ENCODE data around the gene SLC40A1. TPM values are rescaled to one million over a fixed set of nuclear protein-coding genes. Genes with fewer than 3 reads are reported as not detected.

SLC40A1 gene
- total RNA-seq, 2 experiments from 2014 or later, result not detected

- CTCF ChIA-PET (ENCODE audit: unreplicated experiment), result no interaction called here
- POLR2A ChIA-PET, result no interaction called here
- H3K4me3 ChIP-seq (ENCODE audit: low read depth, low read length, poor library complexity, severe bottlenecking), result no peak overlapping the region
These were observed 66.5 kb downstream of the SLC40A1 start for GRCh38 chr2:189514104-189514503.

DNA sequence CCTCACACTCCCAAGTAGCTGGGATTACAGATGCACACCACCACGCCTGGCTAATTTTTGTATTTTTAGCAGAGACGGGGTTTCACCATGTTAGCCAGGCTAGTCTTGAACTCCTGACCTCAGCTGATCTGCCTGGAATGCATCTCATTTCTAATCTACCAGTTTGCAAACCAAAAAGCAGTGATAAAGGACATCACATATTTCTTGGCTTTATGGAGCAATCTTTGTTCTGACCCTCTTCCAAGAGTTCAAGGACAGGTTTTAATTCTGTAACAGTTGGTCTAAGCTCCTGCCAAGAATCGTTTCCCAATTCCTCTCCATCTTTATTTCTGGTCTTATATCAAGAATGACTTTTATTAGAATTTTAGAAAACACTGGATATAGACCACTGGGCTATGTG, 67.7 kb downstream of the SLC40A1 start:
- CTCF ChIA-PET (ENCODE audit: unreplicated experiment), result no interaction called here
- no peak overlapping the region for H3K4me3 ChIP-seq (ENCODE audit: low read depth, low read length, poor library complexity, severe bottlenecking)
- H3K4me2 ChIP-seq (ENCODE audit: low read length), result no peak overlapping the region
- no peak for DNase-seq (ENCODE audit: low spot score)
- no peaks in the 10 kb centered on the region for H3K9me3 ChIP-seq (ENCODE audit: low read length)
- H3K9me2 ChIP-seq (ENCODE audit: insufficient read depth, low read length), result no peaks in the 10 kb centered on the region
- no peak overlapping the region for H3K27ac ChIP-seq (ENCODE audit: low read depth, low read length, poor library complexity, severe bottlenecking)
- POLR2A ChIA-PET, result interaction anchor here (1.1 kb wide), 1 partner anchor 37 kb away, joined by 3 read pairs; no protein-coding TSS in a partner anchor
- no peaks in the 10 kb centered on the region for H3K79me2 ChIP-seq (ENCODE audit: insufficient read depth, low read depth, low read length)
- no TSS peak for BruUV-seq (replicated peaks)
- no peak for TF ChIP-seq EZH2phosphoT487 (IDR thresholded peaks at IDR 0.05; ENCODE audit: borderline replicate concordance, low read depth, low read length)
- TF ChIP-seq, protein P1, sequence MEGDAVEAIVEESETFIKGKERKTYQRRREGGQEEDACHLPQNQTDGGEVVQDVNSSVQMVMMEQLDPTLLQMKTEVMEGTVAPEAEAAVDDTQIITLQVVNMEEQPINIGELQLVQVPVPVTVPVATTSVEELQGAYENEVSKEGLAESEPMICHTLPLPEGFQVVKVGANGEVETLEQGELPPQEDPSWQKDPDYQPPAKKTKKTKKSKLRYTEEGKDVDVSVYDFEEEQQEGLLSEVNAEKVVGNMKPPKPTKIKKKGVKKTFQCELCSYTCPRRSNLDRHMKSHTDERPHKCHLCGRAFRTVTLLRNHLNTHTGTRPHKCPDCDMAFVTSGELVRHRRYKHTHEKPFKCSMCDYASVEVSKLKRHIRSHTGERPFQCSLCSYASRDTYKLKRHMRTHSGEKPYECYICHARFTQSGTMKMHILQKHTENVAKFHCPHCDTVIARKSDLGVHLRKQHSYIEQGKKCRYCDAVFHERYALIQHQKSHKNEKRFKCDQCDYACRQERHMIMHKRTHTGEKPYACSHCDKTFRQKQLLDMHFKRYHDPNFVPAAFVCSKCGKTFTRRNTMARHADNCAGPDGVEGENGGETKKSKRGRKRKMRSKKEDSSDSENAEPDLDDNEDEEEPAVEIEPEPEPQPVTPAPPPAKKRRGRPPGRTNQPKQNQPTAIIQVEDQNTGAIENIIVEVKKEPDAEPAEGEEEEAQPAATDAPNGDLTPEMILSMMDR (conservative IDR thresholded peaks at IDR 0.05; ENCODE audit: low read length), result no peak
- intact Hi-C loops (cut with micrococcal nuclease; ENCODE audit: unreplicated experiment), result no loop called here
- H3K36me3 ChIP-seq (ENCODE audit: insufficient read depth, low read length), result no peaks in the 10 kb centered on the region
- no peaks in the 10 kb centered on the region for H3K4me1 ChIP-seq (ENCODE audit: insufficient read depth, low read length, poor library complexity, severe bottlenecking)
- H2AFZ ChIP-seq (ENCODE audit: low read length), result no peak overlapping the region
- no peaks in the 10 kb centered on the region for H4K20me1 ChIP-seq (ENCODE audit: insufficient read depth, low read length)

More at GRCh38 chr2:189514104-189514503, 66.5 kb downstream of the SLC40A1 start:
- Histone ChIP-seq H3K9me3 (ENCODE audit: low read length) (no peaks in the 10 kb centered on the region), H3K27ac (ENCODE audit: low read depth, low read length, poor library complexity, severe bottlenecking) (no peak overlapping the region), H3K36me3 (ENCODE audit: insufficient read depth, low read length) (no peaks in the 10 kb centered on the region), H3K79me2 (ENCODE audit: insufficient read depth, low read depth, low read length) (no peaks in the 10 kb centered on the region), H4K20me1 (ENCODE audit: insufficient read depth, low read length) (no peaks in the 10 kb centered on the region), H3K4me1 (ENCODE audit: insufficient read depth, low read length, poor library complexity, severe bottlenecking) (no peaks in the 10 kb centered on the region), H3K4me2 (ENCODE audit: low read length) (no peak overlapping the region), H2AFZ (ENCODE audit: low read length) (no peak overlapping the region), H3K9me2 (ENCODE audit: insufficient read depth, low read length) (no peaks in the 10 kb centered on the region; the same call in 1 of the 2 replicates)
- no peak for TF ChIP-seq EZH2phosphoT487 (IDR thresholded peaks at IDR 0.05; ENCODE audit: borderline replicate concordance, low read depth, low read length)
- TF ChIP-seq, protein P1 (conservative IDR thresholded peaks at IDR 0.05; ENCODE audit: low read length), result no peak
- DNase-seq (ENCODE audit: low spot score), result no peak
- no TSS peak for BruUV-seq (replicated peaks)
- intact Hi-C loops (cut with micrococcal nuclease; ENCODE audit: unreplicated experiment), result no loop called here

DNA sequence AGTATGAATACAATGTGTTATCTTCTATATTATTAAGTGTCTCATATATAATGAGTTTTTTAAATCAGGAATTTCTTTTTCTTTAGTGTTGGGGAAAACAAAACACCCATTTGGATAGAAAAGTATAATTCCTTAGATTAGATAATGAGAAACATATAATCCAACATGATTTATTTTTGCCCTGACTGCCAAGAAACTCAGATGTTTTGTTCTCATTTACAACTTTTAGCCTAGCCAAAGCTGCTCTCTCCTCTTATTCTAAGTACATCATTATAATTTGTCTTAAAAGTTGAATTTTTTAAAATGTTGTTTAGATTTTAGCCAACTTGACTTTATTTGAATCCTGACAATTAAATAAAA, 68.6 kb downstream of the SLC40A1 start:
- no TSS peak for BruUV-seq (replicated peaks)
- CTCF ChIA-PET (ENCODE audit: unreplicated experiment), result no interaction called here
- intact Hi-C loops (cut with micrococcal nuclease; ENCODE audit: unreplicated experiment), result no loop called here

More for the DNA sequence above, 68.6 kb downstream of the SLC40A1 start:
- Histone ChIP-seq H2AFZ (ENCODE audit: low read length) (no peak overlapping the region), H3K4me3 (ENCODE audit: low read depth, low read length, poor library complexity, severe bottlenecking) (no peak overlapping the region), H3K79me2 (ENCODE audit: insufficient read depth, low read depth, low read length) (no peaks in the 10 kb centered on the region), H3K4me2 (ENCODE audit: low read length) (no peak overlapping the region), H3K27ac (ENCODE audit: low read depth, low read length, poor library complexity, severe bottlenecking) (no peak overlapping the region), H3K9me3 (ENCODE audit: low read length) (no peaks in the 10 kb centered on the region), H3K36me3 (ENCODE audit: insufficient read depth, low read length) (no peaks in the 10 kb centered on the region), H4K20me1 (ENCODE audit: insufficient read depth, low read length) (no peaks in the 10 kb centered on the region), H3K4me1 (ENCODE audit: insufficient read depth, low read length, poor library complexity, severe bottlenecking) (no peaks in the 10 kb centered on the region), H3K9me2 (ENCODE audit: insufficient read depth, low read length) (no peaks in the 10 kb centered on the region)
- no peak for TF ChIP-seq EZH2phosphoT487 (IDR thresholded peaks at IDR 0.05; ENCODE audit: borderline replicate concordance, low read depth, low read length)
- TF ChIP-seq, protein P1 (conservative IDR thresholded peaks at IDR 0.05; ENCODE audit: low read length), result no peak
- no peak for DNase-seq (ENCODE audit: low spot score)
- POLR2A ChIA-PET, result no interaction called here
